ENCODE measurements around the gene EPO.

DNA sequence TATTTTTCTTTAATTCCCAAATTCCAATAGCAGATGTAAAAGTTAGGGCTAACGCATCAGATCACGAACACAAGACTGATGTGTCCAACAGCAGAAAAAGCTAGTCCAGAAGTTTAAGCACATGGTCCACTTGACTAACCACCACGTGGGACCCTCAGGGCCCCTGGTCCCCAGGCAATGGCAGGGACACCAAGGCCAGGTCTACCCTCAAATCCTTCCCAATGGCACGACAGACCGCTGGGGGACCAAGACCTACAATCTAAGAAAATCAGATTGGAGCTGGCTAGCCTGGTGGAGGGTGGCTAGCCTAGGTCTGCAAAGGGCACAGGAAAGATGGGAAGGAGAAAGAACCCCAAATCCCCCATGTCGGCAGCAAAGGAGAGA, 27.7 kb upstream of the EPO start:
- TF ChIP-seq, protein P1, sequence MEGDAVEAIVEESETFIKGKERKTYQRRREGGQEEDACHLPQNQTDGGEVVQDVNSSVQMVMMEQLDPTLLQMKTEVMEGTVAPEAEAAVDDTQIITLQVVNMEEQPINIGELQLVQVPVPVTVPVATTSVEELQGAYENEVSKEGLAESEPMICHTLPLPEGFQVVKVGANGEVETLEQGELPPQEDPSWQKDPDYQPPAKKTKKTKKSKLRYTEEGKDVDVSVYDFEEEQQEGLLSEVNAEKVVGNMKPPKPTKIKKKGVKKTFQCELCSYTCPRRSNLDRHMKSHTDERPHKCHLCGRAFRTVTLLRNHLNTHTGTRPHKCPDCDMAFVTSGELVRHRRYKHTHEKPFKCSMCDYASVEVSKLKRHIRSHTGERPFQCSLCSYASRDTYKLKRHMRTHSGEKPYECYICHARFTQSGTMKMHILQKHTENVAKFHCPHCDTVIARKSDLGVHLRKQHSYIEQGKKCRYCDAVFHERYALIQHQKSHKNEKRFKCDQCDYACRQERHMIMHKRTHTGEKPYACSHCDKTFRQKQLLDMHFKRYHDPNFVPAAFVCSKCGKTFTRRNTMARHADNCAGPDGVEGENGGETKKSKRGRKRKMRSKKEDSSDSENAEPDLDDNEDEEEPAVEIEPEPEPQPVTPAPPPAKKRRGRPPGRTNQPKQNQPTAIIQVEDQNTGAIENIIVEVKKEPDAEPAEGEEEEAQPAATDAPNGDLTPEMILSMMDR (IDR thresholded peaks at IDR 0.05; ENCODE audit: low read depth, low read length, poor library complexity, severe bottlenecking), result no peak
- TF ChIP-seq EZH2phosphoT487 (IDR thresholded peaks at IDR 0.05; ENCODE audit: borderline replicate concordance, low read length), result no peak

All from DOHH2 (cell line).